ENCODE results near the gene CHSY3. TPM values are rescaled to one million over a fixed set of nuclear protein-coding genes. Genes with fewer than 3 reads are reported as not detected.
A peak's percentile ranks its signal among the peaks of the same experiment; 100 is the strongest.

Gene CHSY3
- total RNA-seq, 1 donor from 2014 or later: 31.4 TPM

DNA sequence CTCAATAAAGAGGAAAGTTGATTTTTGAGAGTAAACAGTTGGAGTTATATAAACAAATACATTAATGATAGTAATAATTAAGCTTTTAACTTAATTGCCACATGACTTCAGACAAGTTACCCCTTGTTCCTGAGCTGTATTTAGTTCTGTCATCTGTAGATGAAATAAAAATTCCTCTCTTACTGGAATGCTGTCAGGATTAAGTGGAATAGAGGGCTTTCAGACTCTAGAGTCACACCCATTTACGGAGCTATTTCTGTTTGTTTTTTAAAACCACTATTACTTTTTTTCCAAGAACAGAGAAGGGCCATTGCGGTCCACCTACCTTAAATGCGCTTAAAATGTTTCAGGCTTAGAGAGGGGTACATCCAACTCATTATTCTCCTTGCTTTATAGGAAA is 170.6 kb downstream of the CHSY3 start:
- DNase-seq (ENCODE audit: low spot score in 2 of 2) (no peak), FAIRE-seq (no peak)

DNA sequence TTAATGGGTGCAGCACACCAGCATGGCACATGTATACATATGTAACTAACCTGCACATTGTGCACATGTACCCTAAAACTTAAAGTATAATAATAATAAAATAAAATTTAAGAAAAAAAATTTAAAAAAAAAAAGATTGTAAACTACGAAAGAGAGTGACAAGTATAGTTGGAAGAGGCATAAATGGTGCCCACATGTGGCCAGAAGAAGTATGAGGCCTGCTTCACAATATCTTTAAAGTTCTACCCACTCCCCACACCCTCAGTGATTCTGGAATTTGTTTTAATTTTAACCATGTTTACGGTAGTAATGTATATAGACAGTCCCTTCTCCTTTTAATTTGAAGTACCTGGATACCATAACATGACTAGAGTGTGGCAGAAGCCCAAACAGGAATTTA is 172.7 kb downstream of the CHSY3 start:
- no peak for FAIRE-seq
- no peak for DNase-seq (ENCODE audit: low spot score in 2 of 2)

DNA sequence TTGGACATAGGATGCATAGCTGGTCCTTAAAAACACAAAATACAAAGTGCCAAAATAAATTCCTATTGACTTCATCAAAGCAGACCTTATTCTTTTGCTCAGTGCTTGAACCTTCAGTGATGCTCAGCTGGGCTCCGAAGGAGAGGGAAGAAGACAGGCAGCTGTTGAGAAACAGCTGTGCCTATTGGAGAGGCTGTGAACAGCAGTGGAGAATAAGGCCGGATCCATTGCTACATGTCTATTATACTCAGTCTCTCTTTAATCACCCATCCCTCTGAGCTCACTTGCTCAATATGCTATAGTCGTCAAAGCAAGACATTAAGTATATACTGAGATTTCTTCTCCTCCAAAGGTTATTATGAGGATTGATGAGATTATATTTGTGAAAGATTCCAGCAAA is 174.4 kb downstream of the CHSY3 start:
- no peak for FAIRE-seq
- no peak for DNase-seq (ENCODE audit: low spot score in 2 of 2)

- FAIRE-seq: no peak
- DNase-seq (ENCODE audit: low spot score in 2 of 2): peak in 1 of 2 donors; percentile 3
These were observed 186.5 kb downstream of the CHSY3 start for GRCh38 chr5:130090569-130091270.

- DNase-seq (ENCODE audit: low spot score in 2 of 2): no peak
- no peak for FAIRE-seq
These were observed 188.7 kb downstream of the CHSY3 start for GRCh38 chr5:130092991-130093390.

- DNase-seq (ENCODE audit: low spot score in 2 of 2) (no peak), FAIRE-seq (no peak)
These were observed 192.2 kb downstream of the CHSY3 start for GRCh38 chr5:130096483-130096882.

DNA sequence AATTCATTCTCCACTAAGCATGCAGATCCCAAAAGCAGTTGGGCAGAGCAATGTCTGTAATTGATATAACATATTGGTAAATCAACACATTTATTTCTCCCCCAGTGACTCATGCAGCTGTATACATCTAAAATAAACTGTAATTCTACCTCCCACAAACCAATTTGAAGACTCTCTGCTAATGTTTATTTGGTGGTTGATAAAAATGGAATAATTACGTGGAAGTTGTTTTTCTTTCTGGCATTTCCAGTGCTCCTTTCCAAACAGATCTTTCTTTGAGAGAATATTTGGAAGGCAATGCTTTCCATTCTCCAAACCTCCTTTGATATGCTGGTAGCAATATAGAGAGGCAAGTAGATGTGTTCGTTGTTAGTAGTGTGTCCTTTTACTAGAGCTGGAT is 194.7 kb downstream of the CHSY3 start:
- no peak for FAIRE-seq
- no peak for DNase-seq (ENCODE audit: low spot score in 2 of 2)

- no peak for FAIRE-seq
These were observed 198.1 kb downstream of the CHSY3 start for GRCh38 chr5:130102375-130102774.

GRCh38 chr5:130102960-130103359 is 198.7 kb downstream of the CHSY3 start:
- no peak for FAIRE-seq

More at GRCh38 chr5:130102375-130102774, 198.1 kb downstream of the CHSY3 start:
- DNase-seq (ENCODE audit: low spot score in 2 of 2): no peak

GRCh38 chr5:130104895-130105688 is 200.8 kb downstream of the CHSY3 start:
- FAIRE-seq: no peak
- no peak for DNase-seq (ENCODE audit: low spot score in 2 of 2)

More at GRCh38 chr5:130102960-130103359, 198.7 kb downstream of the CHSY3 start:
- DNase-seq (ENCODE audit: low spot score in 2 of 2): no peak

- no peak for DNase-seq (ENCODE audit: low spot score in 2 of 2)
- FAIRE-seq: no peak
These were observed 202.2 kb downstream of the CHSY3 start for GRCh38 chr5:130106480-130106879.

- DNase-seq (ENCODE audit: low spot score in 2 of 2) (no peak), FAIRE-seq (peak; percentile 93)
These were observed 204.9 kb downstream of the CHSY3 start for GRCh38 chr5:130109152-130109551.

GRCh38 chr5:130110328-130110727 is 206.1 kb downstream of the CHSY3 start:
- DNase-seq (ENCODE audit: low spot score in 2 of 2) (no peak), FAIRE-seq (no peak)

- FAIRE-seq: no peak
These were observed 207.5 kb downstream of the CHSY3 start for GRCh38 chr5:130111746-130112145.

GRCh38 chr5:130112246-130112645 is 208.0 kb downstream of the CHSY3 start:
- DNase-seq (ENCODE audit: low spot score in 2 of 2) (no peak), FAIRE-seq (no peak)

More at GRCh38 chr5:130111746-130112145, 207.5 kb downstream of the CHSY3 start:
- DNase-seq (ENCODE audit: low spot score in 2 of 2): no peak

- FAIRE-seq (no peak), DNase-seq (ENCODE audit: low spot score in 2 of 2) (no peak)
These were observed 211.4 kb downstream of the CHSY3 start for GRCh38 chr5:130115686-130116085.

DNA sequence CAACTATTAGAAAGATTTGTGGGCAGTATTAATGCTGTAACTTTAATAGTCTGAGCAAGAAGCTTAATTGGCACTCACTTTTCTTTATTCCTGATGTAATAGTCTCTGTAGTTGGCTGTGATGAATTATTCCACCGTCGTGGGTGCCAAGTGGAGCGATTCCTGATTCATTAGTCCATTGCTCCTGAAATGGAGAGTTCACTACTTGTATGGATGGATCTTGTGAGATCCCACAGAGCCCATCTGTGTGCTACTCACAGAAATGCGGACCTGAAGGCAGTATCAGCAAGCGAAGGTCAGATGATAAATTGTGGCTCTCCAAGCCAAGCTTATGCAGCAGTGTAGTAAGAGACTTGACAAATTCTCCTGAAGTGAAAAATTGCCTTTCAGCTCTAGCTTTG is 212.2 kb downstream of the CHSY3 start:
- DNase-seq (ENCODE audit: low spot score in 2 of 2) (no peak), FAIRE-seq (no peak)

DNA sequence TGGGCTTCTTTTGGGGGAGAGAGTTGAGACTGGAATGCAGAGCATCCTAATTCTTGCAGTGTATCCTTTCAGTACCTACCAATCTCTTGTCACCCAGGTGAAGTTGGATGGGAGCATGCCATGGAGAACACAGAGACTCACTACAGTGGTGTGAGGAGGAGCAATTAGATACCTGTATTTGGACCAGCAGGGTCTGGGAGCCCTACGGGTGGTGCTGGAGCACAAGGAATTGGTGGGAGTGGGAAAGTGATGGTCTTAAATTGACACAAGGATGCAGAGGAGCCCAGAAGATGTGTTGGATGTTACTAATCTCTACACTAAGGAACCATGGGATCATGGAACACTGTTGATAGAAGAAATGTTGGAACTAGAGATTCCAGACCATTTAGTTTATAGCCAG is 212.7 kb downstream of the CHSY3 start:
- no peak for DNase-seq (ENCODE audit: low spot score in 2 of 2)
- no peak for FAIRE-seq

GRCh38 chr5:130126746-130127145 is 222.5 kb downstream of the CHSY3 start:
- no peak for FAIRE-seq

GRCh38 chr5:130135506-130135905 is 231.2 kb downstream of the CHSY3 start:
- no peak for FAIRE-seq

More at GRCh38 chr5:130126746-130127145, 222.5 kb downstream of the CHSY3 start:
- no peak for DNase-seq (ENCODE audit: low spot score in 2 of 2)

GRCh38 chr5:130136300-130136699 is 232.0 kb downstream of the CHSY3 start:
- no peak for DNase-seq (ENCODE audit: low spot score in 2 of 2)
- no peak for FAIRE-seq

More at GRCh38 chr5:130135506-130135905, 231.2 kb downstream of the CHSY3 start:
- no peak for DNase-seq (ENCODE audit: low spot score in 2 of 2)

- no peak for DNase-seq (ENCODE audit: low spot score in 2 of 2)
These were observed 233.4 kb downstream of the CHSY3 start for GRCh38 chr5:130137681-130138080.

More at GRCh38 chr5:130137681-130138080, 233.4 kb downstream of the CHSY3 start:
- no peak for FAIRE-seq

Data from frontal cortex (tissue), 4 donors.